HepG2 (cell line): ENCODE measurements around the gene PCNX1. TPM values are rescaled to one million over a fixed set of nuclear protein-coding genes. Genes with fewer than 3 reads are reported as not detected.

Experiments
- CBFB ChIP-seq: sonication (generic); formaldehyde crosslinking; IDR thresholded peaks from 2 replicates; pipeline ENCODE4 v1.4.0; 2020; ENCODE audit warnings: missing genetic modification reagents
- CREB1 ChIP-seq, 2 experiments: fragments of 450-650 bp in 1 of 2; IDR thresholded peaks; 2 replicates each; pipeline ENCODE4 v1.6.1; 2016 to 2017; ENCODE audit warnings: control low read depth in 1 of 2, mild to moderate bottlenecking in 1 of 2, missing compliant biosample characterization in 1 of 2, missing genetic modification characterization in 1 of 2
- DDIT3 ChIP-seq: sonication (generic); formaldehyde crosslinking; IDR thresholded peaks from 2 replicates; pipeline ENCODE4 v1.4.0; 2020; ENCODE audit warnings: mild to moderate bottlenecking, missing genetic modification reagents
- ERF ChIP-seq: IDR thresholded peaks from 2 replicates; pipeline ENCODE4 v1.6.1; 2018; ENCODE audit warnings: missing biosample characterization, missing genetic modification reagents
- GATAD2A ChIP-seq: IDR thresholded peaks from 2 replicates; pipeline ENCODE4 v1.6.1; 2016
- IKZF5 ChIP-seq: IDR thresholded peaks from 2 replicates; pipeline ENCODE4 v1.6.1; 2018; ENCODE audit warnings: missing genetic modification reagents, mild to moderate bottlenecking, missing compliant biosample characterization
- KAT8 ChIP-seq: IDR thresholded peaks from 2 replicates; pipeline ENCODE4 v1.6.1; 2016; ENCODE audit warnings: missing genetic modification reagents, missing compliant biosample characterization
- KDM3A ChIP-seq: IDR thresholded peaks from 2 replicates; pipeline ENCODE4 v1.6.1; 2018; ENCODE audit warnings: low read depth, missing compliant biosample characterization
- KLF16 ChIP-seq, 2 experiments: sonication (generic) in 1 of 2; formaldehyde crosslinking in 1 of 2; IDR thresholded peaks; 2 replicates each; pipeline versions ENCODE4 v1.6.1 to v1.8.0; 2016 to 2023; ENCODE audit warnings: missing genetic modification reagents in 2 of 2, missing compliant biosample characterization in 1 of 2
- NR2F6 ChIP-seq, 2 experiments: IDR thresholded peaks; 2 replicates each; pipeline ENCODE4 v1.6.1; 2016; ENCODE audit warnings: antibody characterized with exemption in 1 of 2, mild to moderate bottlenecking in 1 of 2
- PHF21A ChIP-seq: sonication (generic); formaldehyde crosslinking; IDR thresholded peaks from 2 replicates; pipeline ENCODE4 v1.5.0; 2020; ENCODE audit warnings: mild to moderate bottlenecking, missing genetic modification reagents
- PLSCR1 ChIP-seq: sonication (generic); formaldehyde crosslinking; IDR thresholded peaks from 2 replicates; pipeline ENCODE4 v1.5.0; 2020; ENCODE audit warnings: missing genetic modification reagents, mild to moderate bottlenecking, borderline replicate concordance
- POGZ ChIP-seq: sonication (generic); formaldehyde crosslinking; IDR thresholded peaks from 2 replicates; pipeline ENCODE4 v1.4.0; 2020; ENCODE audit warnings: mild to moderate bottlenecking, missing genetic modification reagents
- RFX3 ChIP-seq: IDR thresholded peaks from 2 replicates; pipeline ENCODE4 v1.6.1; 2016; ENCODE audit warnings: missing biosample characterization, missing genetic modification reagents
- SOX13 ChIP-seq, 3 experiments: fragments of 450-650 bp in 1 of 3; sonication (generic) in 1 of 3; formaldehyde crosslinking in 1 of 3; IDR thresholded peaks in 2 of 3; conservative IDR thresholded peaks in 1 of 3; 2 replicates each; pipeline versions ENCODE4 v1.5.0 to v1.6.1; 2016 to 2020; ENCODE audit warnings: antibody characterized with exemption in 1 of 3, mild to moderate bottlenecking in 1 of 3, missing compliant biosample characterization in 1 of 3, missing genetic modification reagents in 1 of 3, moderate library complexity in 1 of 3
- SOX6 ChIP-seq, 2 experiments: fragments of 450-650 bp in 1 of 2; sonication (generic) in 1 of 2; formaldehyde crosslinking in 1 of 2; IDR thresholded peaks; 2 replicates each; pipeline versions ENCODE4 v1.4.0 to v1.6.1; 2017 to 2020; ENCODE audit warnings: antibody characterized with exemption in 1 of 2, mild to moderate bottlenecking in 1 of 2, missing genetic modification reagents in 1 of 2
- WIZ ChIP-seq: sonication (generic); formaldehyde crosslinking; IDR thresholded peaks from 2 replicates; pipeline ENCODE4 v1.5.1; 2020; ENCODE audit warnings: mild to moderate bottlenecking, missing genetic modification reagents
- ZBTB37 ChIP-seq: sonication (generic); formaldehyde crosslinking; IDR thresholded peaks from 2 replicates; pipeline ENCODE4 v1.4.0; 2020; ENCODE audit warnings: mild to moderate bottlenecking, missing genetic modification reagents
- ZNF20 ChIP-seq: sonication (generic); formaldehyde crosslinking; IDR thresholded peaks from 2 replicates; pipeline ENCODE4 v1.4.0; 2020; ENCODE audit warnings: mild to moderate bottlenecking, moderate library complexity, missing genetic modification reagents
- ZNF224 ChIP-seq: sonication (generic); formaldehyde crosslinking; IDR thresholded peaks from 2 replicates; pipeline ENCODE4 v1.5.0; 2020; ENCODE audit warnings: mild to moderate bottlenecking, missing genetic modification reagents
- ZNF317 ChIP-seq: sonication (generic); formaldehyde crosslinking; IDR thresholded peaks from 2 replicates; pipeline ENCODE4 v1.5.0; 2020; ENCODE audit warnings: mild to moderate bottlenecking, missing genetic modification reagents
- ZNF362 ChIP-seq: sonication (generic); formaldehyde crosslinking; IDR thresholded peaks from 2 replicates; pipeline ENCODE4 v1.4.0; 2020; ENCODE audit warnings: missing genetic modification reagents, mild to moderate bottlenecking, borderline replicate concordance
- ZNF75D ChIP-seq: sonication (generic); formaldehyde crosslinking; IDR thresholded peaks from 2 replicates; pipeline ENCODE4 v1.8.1; 2023; ENCODE audit warnings: missing genetic modification reagents, mild to moderate bottlenecking, borderline replicate concordance
- ZSCAN25 ChIP-seq: sonication (generic); formaldehyde crosslinking; IDR thresholded peaks from 2 replicates; pipeline ENCODE4 v1.8.0; 2022; ENCODE audit warnings: mild to moderate bottlenecking, missing genetic modification reagents
- ZSCAN29 ChIP-seq: sonication (generic); formaldehyde crosslinking; conservative IDR thresholded peaks from 2 replicates; pipeline ENCODE4 v1.4.0; 2020; ENCODE audit warnings: mild to moderate bottlenecking, missing genetic modification reagents
- ZSCAN9 ChIP-seq: IDR thresholded peaks from 2 replicates; pipeline ENCODE4 v1.6.1; 2016; ENCODE audit warnings: borderline replicate concordance
- polyA plus RNA-seq, 8 experiments: library from polyadenylated mRNA; depleted of rRNA in 3 of 8; stranded (reverse) in 7 of 8; unstranded in 1 of 8; fragments of >200 nt; fragmentation: Illumina TruSeq in 4 of 8; extraction: Trizol in 4 of 8; gene quantifications; 2 replicates each; pipeline versions ENCODE4 v1.2.1 to v1.2.3, GENCODE V29; 2011 to 2016; ENCODE audit warnings: low read depth in 4 of 8, missing spikeins in 1 of 8, mixed read lengths in 1 of 8; ENCODE audit not compliant: insufficient read depth in 1 of 8
- total RNA-seq, 5 experiments: library from RNA; depleted of rRNA; stranded (reverse); fragments of >200 nt; fragmentation: Illumina TruSeq; extraction: Trizol; gene quantifications; 2 replicates each; pipeline ENCODE4 v1.2.3, GENCODE V29; 2016; ENCODE audit warnings: low read depth in 1 of 5

The PCNX1 gene
- total and polyA plus RNA-seq, 2 of the 13 experiments (the other 11 are each of a cell fraction or from before 2014, with no cell fraction given) = 24.9 to 30.3 TPM

- TF ChIP-seq IKZF5 (CRISPR knock-in tag) (0 out of 2 replicates have a peak, but pooled peaks have one; percentile 46), PHF21A (CRISPR knock-in tag) (peak; percentile 64), KLF16 (CRISPR knock-in tag; IDR thresholded peaks at IDR 0.05) (no peak), ZNF362 (CRISPR knock-in tag) (peak; percentile 87), RFX3 (no peak), ZNF75D (CRISPR knock-in tag) (no peak), ZNF224 (no peak), CBFB (CRISPR knock-in tag) (no peak), KAT8 (CRISPR knock-in tag) (0 out of 2 replicates have a peak, but pooled peaks have one; percentile 17), GATAD2A (CRISPR knock-in tag) (peak; percentile 50), ZSCAN9 (CRISPR knock-in tag) (peak; percentile 58; the same call in 1 of the 2 replicates), WIZ (no peak), ZSCAN29 (CRISPR knock-in tag) (0 out of 2 replicates have a peak, but pooled peaks have one; percentile 39), ZNF317 (CRISPR knock-in tag) (0 out of 2 replicates have a peak, but pooled peaks have one; percentile 57), ZSCAN25 (CRISPR knock-in tag) (peak; percentile 85), DDIT3 (CRISPR knock-in tag) (no peak), CREB1 (IDR thresholded peaks at IDR 0.05) (0 out of 2 replicates have a peak, but pooled peaks have one; percentile 19), CREB1 (CRISPR knock-in tag; IDR thresholded peaks at IDR 0.05) (no peak), ERF (CRISPR knock-in tag) (0 out of 2 replicates have a peak, but pooled peaks have one; percentile 29), ZNF20 (CRISPR knock-in tag) (no peak), PLSCR1 (CRISPR knock-in tag) (no peak), ZBTB37 (CRISPR knock-in tag) (0 out of 2 replicates have a peak, but pooled peaks have one; percentile 31), SOX13 (IDR thresholded peaks at IDR 0.05) (no peak; the same call in 1 of the 2 replicates), SOX13 (CRISPR knock-in tag; conservative IDR thresholded peaks at IDR 0.05 in 1 of 2, IDR thresholded peaks at IDR 0.05 in 1 of 2) (peak in 1 of 2 experiments; percentile 91; a peak in 2 of 4 replicates), POGZ (peak; percentile 61; the same call in 1 of the 2 replicates), KDM3A (CRISPR knock-in tag) (0 out of 2 replicates have a peak, but pooled peaks have one; percentile 42), SOX6 (IDR thresholded peaks at IDR 0.05) (no peak), SOX6 (CRISPR knock-in tag; IDR thresholded peaks at IDR 0.05) (peak; percentile 94), NR2F6 (IDR thresholded peaks at IDR 0.05) (peak; percentile 28; the same call in 1 of the 2 replicates), NR2F6 (CRISPR knock-in tag; IDR thresholded peaks at IDR 0.05) (peak; percentile 70)
Measured at GRCh38 chr14:70894868-70895267, 12.4 kb upstream of the PCNX1 start (continued).
